ENCODE measurements around the gene GABBR2.

GRCh38 chr9:98248737-98249474 is 459.8 kb downstream of the GABBR2 start:
- TF ChIP-seq CTCF (IDR thresholded peaks at IDR 0.05; ENCODE audit: control extremely low read depth in 1 of 3, insufficient read depth in 1 of 3, low read depth in 1 of 3, low read length in 3 of 3) = no peak
- no peak for TF ChIP-seq EGR1 (IDR thresholded peaks at IDR 0.05; ENCODE audit: borderline replicate concordance, low read depth, low read length)
- TF ChIP-seq GTF2F1 (IDR thresholded peaks at IDR 0.05; ENCODE audit: borderline replicate concordance, low read depth, low read length) = no peak
- no peak for TF ChIP-seq POLR2AphosphoS5 (IDR thresholded peaks at IDR 0.05; ENCODE audit: low read depth, low read length)
- TF ChIP-seq ATF3 (IDR thresholded peaks at IDR 0.05; ENCODE audit: insufficient read depth, low read depth, low read length) = no peak
- no peak for TF ChIP-seq KDM1A (IDR thresholded peaks at IDR 0.05; ENCODE audit: borderline replicate concordance, low read length)
- no peak for TF ChIP-seq ATF2 (IDR thresholded peaks at IDR 0.05; ENCODE audit: low read length)
- TF ChIP-seq JUND (IDR thresholded peaks at IDR 0.05; ENCODE audit: low read length) = no peak
- no peak for TF ChIP-seq USF2 (IDR thresholded peaks at IDR 0.05; ENCODE audit: low read length)
- no peak for TF ChIP-seq CEBPB (IDR thresholded peaks at IDR 0.05; ENCODE audit: low read depth, low read length)

Measured in H1 (cell line).